HepG2 (cell line): ENCODE results near the gene FLACC1. TPM values are rescaled to one million over a fixed set of nuclear protein-coding genes. Genes with fewer than 3 reads are reported as not detected.

Source experiments
- EP300 ChIP-seq, 3 experiments: sonication (generic) in 1 of 3; formaldehyde crosslinking in 1 of 3; IDR thresholded peaks; 2 replicates each; pipeline versions ENCODE4 v1.5.1 to v1.6.1; 2011 to 2020; ENCODE audit warnings: low read depth in 2 of 3, low read length in 2 of 3, borderline replicate concordance in 1 of 3, improper control_type of control experiment in 1 of 3, mild to moderate bottlenecking in 1 of 3, missing genetic modification reagents in 1 of 3, moderate library complexity in 1 of 3
- EZH2 ChIP-seq: conservative IDR thresholded peaks from 2 replicates; pipeline ENCODE4 v1.6.1; 2012; ENCODE audit warnings: mild to moderate bottlenecking, low read depth, low read length, moderate library complexity
- GABPB1 ChIP-seq: IDR thresholded peaks from 2 replicates; pipeline ENCODE4 v1.6.1; 2016; ENCODE audit warnings: mild to moderate bottlenecking, missing genetic modification reagents, moderate library complexity, missing compliant biosample characterization
- HMG20A ChIP-seq: IDR thresholded peaks from 2 replicates; pipeline ENCODE4 v1.6.1; 2016; ENCODE audit warnings: borderline replicate concordance
- KDM3A ChIP-seq: IDR thresholded peaks from 2 replicates; pipeline ENCODE4 v1.6.1; 2018; ENCODE audit warnings: low read depth, missing compliant biosample characterization
- MYNN ChIP-seq: sonication (generic); formaldehyde crosslinking; IDR thresholded peaks from 2 replicates; pipeline ENCODE4 v1.4.0; 2020; ENCODE audit warnings: mild to moderate bottlenecking, low read depth, missing genetic modification reagents
- POGZ ChIP-seq: sonication (generic); formaldehyde crosslinking; IDR thresholded peaks from 2 replicates; pipeline ENCODE4 v1.4.0; 2020; ENCODE audit warnings: mild to moderate bottlenecking, missing genetic modification reagents
- THAP11 ChIP-seq: IDR thresholded peaks from 2 replicates; pipeline ENCODE4 v1.6.1; 2016; ENCODE audit warnings: missing biosample characterization, missing genetic modification reagents
- YY1 ChIP-seq: IDR thresholded peaks from 2 replicates; pipeline ENCODE4 v1.6.1; 2011; ENCODE audit warnings: low read length, low read depth, moderate library complexity, mild to moderate bottlenecking; ENCODE audit not compliant: insufficient read depth, insufficient replicate concordance
- ZBTB38 ChIP-seq: sonication (generic); formaldehyde crosslinking; IDR thresholded peaks from 2 replicates; pipeline ENCODE4 v1.5.1; 2020; ENCODE audit warnings: mild to moderate bottlenecking, missing genetic modification reagents
- ZNF274 ChIP-seq: sonication (generic); formaldehyde crosslinking; IDR thresholded peaks from 2 replicates; pipeline ENCODE4 v1.5.1; 2020; ENCODE audit warnings: mild to moderate bottlenecking, missing genetic modification reagents
- ZNF337 ChIP-seq: sonication (generic); formaldehyde crosslinking; IDR thresholded peaks from 2 replicates; pipeline ENCODE4 v1.5.1; 2020; ENCODE audit warnings: missing genetic modification reagents, low read depth, mild to moderate bottlenecking, borderline replicate concordance
- ZNF563 ChIP-seq: sonication (generic); formaldehyde crosslinking; IDR thresholded peaks from 2 replicates; pipeline ENCODE4 v1.8.0; 2022; ENCODE audit warnings: mild to moderate bottlenecking, moderate library complexity, missing genetic modification reagents
- ZNF644 ChIP-seq: IDR thresholded peaks from 2 replicates; pipeline ENCODE4 v1.6.1; 2016; ENCODE audit warnings: low read depth
- polyA plus RNA-seq, 8 experiments: library from polyadenylated mRNA; depleted of rRNA in 3 of 8; stranded (reverse) in 7 of 8; unstranded in 1 of 8; fragments of >200 nt; fragmentation: Illumina TruSeq in 4 of 8; extraction: Trizol in 4 of 8; gene quantifications; 2 replicates each; pipeline versions ENCODE4 v1.2.1 to v1.2.3, GENCODE V29; 2011 to 2016; ENCODE audit warnings: low read depth in 4 of 8, missing spikeins in 1 of 8, mixed read lengths in 1 of 8; ENCODE audit not compliant: insufficient read depth in 1 of 8
- total RNA-seq, 5 experiments: library from RNA; depleted of rRNA; stranded (reverse); fragments of >200 nt; fragmentation: Illumina TruSeq; extraction: Trizol; gene quantifications; 2 replicates each; pipeline ENCODE4 v1.2.3, GENCODE V29; 2016; ENCODE audit warnings: low read depth in 1 of 5
- TF ChIP-seq, protein P1 (sequence below): sonication (generic); formaldehyde crosslinking; IDR thresholded peaks from 2 replicates; pipeline ENCODE4 v1.4.0; 2020; ENCODE audit warnings: mild to moderate bottlenecking, missing genetic modification reagents
- TF ChIP-seq, protein P2 (sequence below): IDR thresholded peaks from 2 replicates; pipeline ENCODE4 v1.4.0; 2020; ENCODE audit warnings: mild to moderate bottlenecking, missing genetic modification reagents
- TF ChIP-seq, protein P3 (sequence below): IDR thresholded peaks from 2 replicates; pipeline ENCODE4 v1.6.1; 2012; ENCODE audit warnings: low read length, improper control_type of control experiment
- TF ChIP-seq, protein P4 (sequence below): sonication (generic); formaldehyde crosslinking; IDR thresholded peaks from 2 replicates; pipeline ENCODE4 v1.8.0; 2022; ENCODE audit warnings: mild to moderate bottlenecking, missing genetic modification reagents, borderline replicate concordance

FLACC1 gene
- total and polyA plus RNA-seq, 2 of the 13 experiments (the other 11 are each of a cell fraction or from before 2014, with no cell fraction given): 0.35 to 0.59 TPM

DNA sequence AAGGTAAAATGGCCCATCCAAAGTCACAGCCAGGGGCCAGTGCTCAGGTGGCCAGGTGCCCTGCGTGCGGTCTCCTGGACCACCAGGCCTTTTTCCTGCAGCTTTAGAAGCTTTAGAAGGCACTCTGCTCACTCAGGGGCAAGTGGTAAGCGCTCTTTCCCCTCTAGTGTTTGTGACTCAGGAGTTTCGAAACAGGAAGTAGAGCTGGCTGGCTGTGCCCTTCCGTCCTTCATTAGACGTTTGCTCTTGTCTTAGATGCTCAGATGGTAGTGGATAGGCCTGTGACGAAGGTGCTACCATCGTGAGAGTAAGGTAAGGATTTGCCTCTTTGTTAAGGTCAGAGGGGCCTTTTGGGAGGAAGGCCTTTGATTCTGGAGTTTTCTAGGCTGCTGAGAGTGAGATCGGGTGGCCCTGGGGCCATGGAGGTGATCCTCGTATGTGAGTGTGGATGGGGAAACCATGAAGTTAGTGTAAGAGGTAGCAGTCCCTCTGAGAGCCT lies 96.8 kb downstream of the FLACC1 start, which contains the start of gene CASP8 (continued):
- TF ChIP-seq GABPB1: peak; percentile 82
- TF ChIP-seq KDM3A: 0 out of 2 replicates have a peak, but pooled peaks have one; percentile 38
- peak; percentile 41; the same call in 1 of the 2 replicates for TF ChIP-seq ZNF274 (CRISPR knock-in tag)
- TF ChIP-seq YY1: peak; percentile 33
- peak; percentile 75 for TF ChIP-seq ZNF644 (CRISPR knock-in tag)
- TF ChIP-seq ZBTB38: peak; percentile 98
- TF ChIP-seq, protein P1, sequence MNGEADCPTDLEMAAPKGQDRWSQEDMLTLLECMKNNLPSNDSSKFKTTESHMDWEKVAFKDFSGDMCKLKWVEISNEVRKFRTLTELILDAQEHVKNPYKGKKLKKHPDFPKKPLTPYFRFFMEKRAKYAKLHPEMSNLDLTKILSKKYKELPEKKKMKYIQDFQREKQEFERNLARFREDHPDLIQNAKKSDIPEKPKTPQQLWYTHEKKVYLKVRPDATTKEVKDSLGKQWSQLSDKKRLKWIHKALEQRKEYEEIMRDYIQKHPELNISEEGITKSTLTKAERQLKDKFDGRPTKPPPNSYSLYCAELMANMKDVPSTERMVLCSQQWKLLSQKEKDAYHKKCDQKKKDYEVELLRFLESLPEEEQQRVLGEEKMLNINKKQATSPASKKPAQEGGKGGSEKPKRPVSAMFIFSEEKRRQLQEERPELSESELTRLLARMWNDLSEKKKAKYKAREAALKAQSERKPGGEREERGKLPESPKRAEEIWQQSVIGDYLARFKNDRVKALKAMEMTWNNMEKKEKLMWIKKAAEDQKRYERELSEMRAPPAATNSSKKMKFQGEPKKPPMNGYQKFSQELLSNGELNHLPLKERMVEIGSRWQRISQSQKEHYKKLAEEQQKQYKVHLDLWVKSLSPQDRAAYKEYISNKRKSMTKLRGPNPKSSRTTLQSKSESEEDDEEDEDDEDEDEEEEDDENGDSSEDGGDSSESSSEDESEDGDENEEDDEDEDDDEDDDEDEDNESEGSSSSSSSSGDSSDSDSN (CRISPR knock-in tag): no peak
- TF ChIP-seq MYNN (CRISPR knock-in tag): no peak
- peak in 1 of 2 experiments; percentile 42; a peak in 1 of 4 replicates for TF ChIP-seq EP300 (IDR thresholded peaks at IDR 0.05; ENCODE audit: low read depth in 2 of 2, low read length in 2 of 2)
- TF ChIP-seq EP300 (CRISPR knock-in tag; IDR thresholded peaks at IDR 0.05; ENCODE audit: borderline replicate concordance): no peak
- TF ChIP-seq, protein P2, sequence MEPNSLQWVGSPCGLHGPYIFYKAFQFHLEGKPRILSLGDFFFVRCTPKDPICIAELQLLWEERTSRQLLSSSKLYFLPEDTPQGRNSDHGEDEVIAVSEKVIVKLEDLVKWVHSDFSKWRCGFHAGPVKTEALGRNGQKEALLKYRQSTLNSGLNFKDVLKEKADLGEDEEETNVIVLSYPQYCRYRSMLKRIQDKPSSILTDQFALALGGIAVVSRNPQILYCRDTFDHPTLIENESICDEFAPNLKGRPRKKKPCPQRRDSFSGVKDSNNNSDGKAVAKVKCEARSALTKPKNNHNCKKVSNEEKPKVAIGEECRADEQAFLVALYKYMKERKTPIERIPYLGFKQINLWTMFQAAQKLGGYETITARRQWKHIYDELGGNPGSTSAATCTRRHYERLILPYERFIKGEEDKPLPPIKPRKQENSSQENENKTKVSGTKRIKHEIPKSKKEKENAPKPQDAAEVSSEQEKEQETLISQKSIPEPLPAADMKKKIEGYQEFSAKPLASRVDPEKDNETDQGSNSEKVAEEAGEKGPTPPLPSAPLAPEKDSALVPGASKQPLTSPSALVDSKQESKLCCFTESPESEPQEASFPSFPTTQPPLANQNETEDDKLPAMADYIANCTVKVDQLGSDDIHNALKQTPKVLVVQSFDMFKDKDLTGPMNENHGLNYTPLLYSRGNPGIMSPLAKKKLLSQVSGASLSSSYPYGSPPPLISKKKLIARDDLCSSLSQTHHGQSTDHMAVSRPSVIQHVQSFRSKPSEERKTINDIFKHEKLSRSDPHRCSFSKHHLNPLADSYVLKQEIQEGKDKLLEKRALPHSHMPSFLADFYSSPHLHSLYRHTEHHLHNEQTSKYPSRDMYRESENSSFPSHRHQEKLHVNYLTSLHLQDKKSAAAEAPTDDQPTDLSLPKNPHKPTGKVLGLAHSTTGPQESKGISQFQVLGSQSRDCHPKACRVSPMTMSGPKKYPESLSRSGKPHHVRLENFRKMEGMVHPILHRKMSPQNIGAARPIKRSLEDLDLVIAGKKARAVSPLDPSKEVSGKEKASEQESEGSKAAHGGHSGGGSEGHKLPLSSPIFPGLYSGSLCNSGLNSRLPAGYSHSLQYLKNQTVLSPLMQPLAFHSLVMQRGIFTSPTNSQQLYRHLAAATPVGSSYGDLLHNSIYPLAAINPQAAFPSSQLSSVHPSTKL: peak; percentile 70
- peak; percentile 73; the same call in 1 of the 2 replicates for TF ChIP-seq ZNF337 (CRISPR knock-in tag)
- peak; percentile 13; the same call in 1 of the 2 replicates for TF ChIP-seq HMG20A
- TF ChIP-seq EZH2: no peak
- TF ChIP-seq, protein P3, sequence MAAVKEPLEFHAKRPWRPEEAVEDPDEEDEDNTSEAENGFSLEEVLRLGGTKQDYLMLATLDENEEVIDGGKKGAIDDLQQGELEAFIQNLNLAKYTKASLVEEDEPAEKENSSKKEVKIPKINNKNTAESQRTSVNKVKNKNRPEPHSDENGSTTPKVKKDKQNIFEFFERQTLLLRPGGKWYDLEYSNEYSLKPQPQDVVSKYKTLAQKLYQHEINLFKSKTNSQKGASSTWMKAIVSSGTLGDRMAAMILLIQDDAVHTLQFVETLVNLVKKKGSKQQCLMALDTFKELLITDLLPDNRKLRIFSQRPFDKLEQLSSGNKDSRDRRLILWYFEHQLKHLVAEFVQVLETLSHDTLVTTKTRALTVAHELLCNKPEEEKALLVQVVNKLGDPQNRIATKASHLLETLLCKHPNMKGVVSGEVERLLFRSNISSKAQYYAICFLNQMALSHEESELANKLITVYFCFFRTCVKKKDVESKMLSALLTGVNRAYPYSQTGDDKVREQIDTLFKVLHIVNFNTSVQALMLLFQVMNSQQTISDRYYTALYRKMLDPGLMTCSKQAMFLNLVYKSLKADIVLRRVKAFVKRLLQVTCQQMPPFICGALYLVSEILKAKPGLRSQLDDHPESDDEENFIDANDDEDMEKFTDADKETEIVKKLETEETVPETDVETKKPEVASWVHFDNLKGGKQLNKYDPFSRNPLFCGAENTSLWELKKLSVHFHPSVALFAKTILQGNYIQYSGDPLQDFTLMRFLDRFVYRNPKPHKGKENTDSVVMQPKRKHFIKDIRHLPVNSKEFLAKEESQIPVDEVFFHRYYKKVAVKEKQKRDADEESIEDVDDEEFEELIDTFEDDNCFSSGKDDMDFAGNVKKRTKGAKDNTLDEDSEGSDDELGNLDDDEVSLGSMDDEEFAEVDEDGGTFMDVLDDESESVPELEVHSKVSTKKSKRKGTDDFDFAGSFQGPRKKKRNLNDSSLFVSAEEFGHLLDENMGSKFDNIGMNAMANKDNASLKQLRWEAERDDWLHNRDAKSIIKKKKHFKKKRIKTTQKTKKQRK: no peak
- no peak for TF ChIP-seq ZNF563 (CRISPR knock-in tag)
- peak; percentile 37; the same call in 1 of the 2 replicates for TF ChIP-seq THAP11 (CRISPR knock-in tag)
- TF ChIP-seq, protein P4, sequence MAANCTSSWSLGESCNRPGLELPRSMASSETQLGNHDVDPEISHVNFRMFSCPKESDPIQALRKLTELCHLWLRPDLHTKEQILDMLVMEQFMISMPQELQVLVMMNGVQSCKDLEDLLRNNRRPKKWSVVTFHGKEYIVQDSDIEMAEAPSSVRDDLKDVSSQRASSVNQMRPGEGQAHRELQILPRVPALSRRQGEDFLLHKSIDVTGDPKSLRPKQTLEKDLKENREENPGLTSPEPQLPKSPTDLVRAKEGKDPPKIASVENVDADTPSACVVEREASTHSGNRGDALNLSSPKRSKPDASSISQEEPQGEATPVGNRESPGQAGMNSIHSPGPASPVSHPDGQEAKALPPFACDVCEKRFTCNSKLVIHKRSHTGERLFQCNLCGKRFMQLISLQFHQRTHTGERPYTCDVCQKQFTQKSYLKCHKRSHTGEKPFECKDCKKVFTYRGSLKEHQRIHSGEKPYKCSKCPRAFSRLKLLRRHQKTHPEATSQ (CRISPR knock-in tag): 0 out of 2 replicates have a peak, but pooled peaks have one; percentile 44
- TF ChIP-seq POGZ (CRISPR knock-in tag): peak; percentile 91
